Gastrocnemius medialis (tissue), 4 donors: ENCODE measurements around the gene CHCT1.

Source experiments
- POLR2A ChIP-seq, 2 donors: fragments of 450-650 bp; IDR thresholded peaks; one replicate each; pipeline ENCODE4 v1.6.1; 2017; ENCODE audit warnings: antibody characterized with exemption in 2 of 2, mild to moderate bottlenecking in 2 of 2, moderate library complexity in 2 of 2
- TF ChIP-seq, protein P1 (sequence below), 5 experiments: fragments of 450-650 bp in 3 of 5; fragments of 200-600 bp in 2 of 5; sonication (generic) in 2 of 5; IDR thresholded peaks in 4 of 5; conservative IDR thresholded peaks in 1 of 5; 1 replicate in 4 of 5; 2 replicates in 1 of 5; pipeline ENCODE4 v1.5.1; 2016 to 2019; ENCODE audit warnings: antibody characterized with exemption in 5 of 5, mild to moderate bottlenecking in 3 of 5, moderate library complexity in 3 of 5

DNA sequence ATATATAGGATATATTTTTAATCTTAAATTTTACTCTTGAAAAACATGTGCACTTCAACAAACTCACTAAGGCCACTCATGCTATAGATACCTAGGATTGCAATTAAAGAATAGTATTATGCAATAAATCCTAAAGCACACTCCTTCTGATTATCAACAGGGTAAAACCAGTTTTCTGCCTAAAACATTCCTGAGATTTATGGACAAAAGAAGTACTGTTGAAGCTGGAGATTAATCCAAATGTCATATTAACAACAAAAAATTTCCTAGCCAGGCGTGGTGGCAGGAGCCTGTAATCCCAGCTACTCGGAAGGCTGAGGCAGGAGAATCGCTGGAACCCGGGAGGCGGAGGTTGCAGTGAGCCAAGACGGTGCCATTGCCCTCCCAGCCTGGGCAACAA lies 21.4 kb downstream of the CHCT1 start:
- TF ChIP-seq, protein P1, sequence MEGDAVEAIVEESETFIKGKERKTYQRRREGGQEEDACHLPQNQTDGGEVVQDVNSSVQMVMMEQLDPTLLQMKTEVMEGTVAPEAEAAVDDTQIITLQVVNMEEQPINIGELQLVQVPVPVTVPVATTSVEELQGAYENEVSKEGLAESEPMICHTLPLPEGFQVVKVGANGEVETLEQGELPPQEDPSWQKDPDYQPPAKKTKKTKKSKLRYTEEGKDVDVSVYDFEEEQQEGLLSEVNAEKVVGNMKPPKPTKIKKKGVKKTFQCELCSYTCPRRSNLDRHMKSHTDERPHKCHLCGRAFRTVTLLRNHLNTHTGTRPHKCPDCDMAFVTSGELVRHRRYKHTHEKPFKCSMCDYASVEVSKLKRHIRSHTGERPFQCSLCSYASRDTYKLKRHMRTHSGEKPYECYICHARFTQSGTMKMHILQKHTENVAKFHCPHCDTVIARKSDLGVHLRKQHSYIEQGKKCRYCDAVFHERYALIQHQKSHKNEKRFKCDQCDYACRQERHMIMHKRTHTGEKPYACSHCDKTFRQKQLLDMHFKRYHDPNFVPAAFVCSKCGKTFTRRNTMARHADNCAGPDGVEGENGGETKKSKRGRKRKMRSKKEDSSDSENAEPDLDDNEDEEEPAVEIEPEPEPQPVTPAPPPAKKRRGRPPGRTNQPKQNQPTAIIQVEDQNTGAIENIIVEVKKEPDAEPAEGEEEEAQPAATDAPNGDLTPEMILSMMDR (IDR thresholded peaks at IDR 0.05 in 4 of 5, conservative IDR thresholded peaks at IDR 0.05 in 1 of 5), result no peak
- no peak for TF ChIP-seq POLR2A (IDR thresholded peaks at IDR 0.05)
